ENCODE results near the gene RAP1GAP. TPM values are rescaled to one million over a fixed set of nuclear protein-coding genes. Genes with fewer than 3 reads are reported as not detected.

The RAP1GAP gene
- total RNA-seq, 2 experiments from 2014 or later: not detected

DNA sequence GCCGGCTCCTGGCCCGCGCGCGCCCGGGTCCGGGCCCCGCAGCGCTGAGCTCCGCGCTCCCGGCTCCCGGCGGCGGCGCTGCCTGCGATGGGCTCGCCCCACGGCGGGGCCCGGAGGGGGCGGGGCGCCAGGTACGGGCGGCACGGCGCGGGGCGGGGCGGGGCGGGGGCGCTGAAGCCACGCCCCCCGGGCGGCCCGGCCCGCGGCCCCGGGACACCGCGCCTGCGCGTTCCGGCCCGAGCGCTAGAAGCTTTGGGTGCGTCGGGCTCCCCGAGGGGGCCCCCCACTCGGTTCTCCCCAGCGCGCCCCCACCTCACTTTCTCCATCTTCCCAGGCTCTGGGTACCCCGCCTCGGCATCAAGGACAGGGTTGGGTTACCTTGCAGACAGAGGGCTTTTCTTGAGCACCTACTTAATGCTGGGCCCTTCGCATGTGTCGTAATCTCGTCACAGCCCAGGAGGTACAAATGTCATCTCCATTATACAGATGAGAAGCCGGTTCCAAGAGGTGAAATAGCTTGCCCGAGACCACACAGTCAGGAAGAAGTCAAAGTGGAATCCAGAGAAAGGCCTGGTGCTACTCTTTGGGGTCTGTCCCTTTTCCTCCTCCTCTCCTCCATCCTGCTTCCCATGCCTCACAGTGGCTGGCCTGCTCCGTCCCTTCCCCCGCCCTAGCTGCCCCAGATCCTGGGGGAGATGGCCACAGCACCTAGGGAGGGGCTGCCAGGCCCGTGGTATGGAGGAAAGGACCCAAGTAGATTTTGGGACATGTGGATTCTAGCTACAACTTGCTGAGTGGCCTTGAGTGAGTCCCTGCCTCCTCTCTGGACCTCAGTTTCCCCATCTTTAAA, 46.5 kb downstream of the RAP1GAP start:
- Histone ChIP-seq H3K4me2 (ENCODE audit: low read length) (no peak overlapping the region), H3K9me2 (ENCODE audit: insufficient read depth, low read length) (no peaks in the 10 kb centered on the region), H3K4me3 (ENCODE audit: low read depth, low read length, poor library complexity, severe bottlenecking) (no peak overlapping the region), H3K36me3 (ENCODE audit: insufficient read depth, low read length) (no peaks in the 10 kb centered on the region), H3K79me2 (ENCODE audit: insufficient read depth, low read depth, low read length) (no peaks in the 10 kb centered on the region), H3K27ac (ENCODE audit: low read depth, low read length, poor library complexity, severe bottlenecking) (no peak overlapping the region), H2AFZ (ENCODE audit: low read length) (no peak overlapping the region), H3K9me3 (ENCODE audit: low read length) (no peaks in the 10 kb centered on the region), H4K20me1 (ENCODE audit: insufficient read depth, low read length) (no peaks in the 10 kb centered on the region), H3K4me1 (ENCODE audit: insufficient read depth, low read length, poor library complexity, severe bottlenecking) (no peaks in the 10 kb centered on the region)
- intact Hi-C loops (cut with micrococcal nuclease; ENCODE audit: unreplicated experiment): no loop called here
- ChIA-PET CTCF (ENCODE audit: unreplicated experiment) (no interaction called here), POLR2A (no interaction called here)
- BruUV-seq (replicated peaks): no TSS peak
- DNase-seq (ENCODE audit: low spot score): no peak
- TF ChIP-seq, protein P1, sequence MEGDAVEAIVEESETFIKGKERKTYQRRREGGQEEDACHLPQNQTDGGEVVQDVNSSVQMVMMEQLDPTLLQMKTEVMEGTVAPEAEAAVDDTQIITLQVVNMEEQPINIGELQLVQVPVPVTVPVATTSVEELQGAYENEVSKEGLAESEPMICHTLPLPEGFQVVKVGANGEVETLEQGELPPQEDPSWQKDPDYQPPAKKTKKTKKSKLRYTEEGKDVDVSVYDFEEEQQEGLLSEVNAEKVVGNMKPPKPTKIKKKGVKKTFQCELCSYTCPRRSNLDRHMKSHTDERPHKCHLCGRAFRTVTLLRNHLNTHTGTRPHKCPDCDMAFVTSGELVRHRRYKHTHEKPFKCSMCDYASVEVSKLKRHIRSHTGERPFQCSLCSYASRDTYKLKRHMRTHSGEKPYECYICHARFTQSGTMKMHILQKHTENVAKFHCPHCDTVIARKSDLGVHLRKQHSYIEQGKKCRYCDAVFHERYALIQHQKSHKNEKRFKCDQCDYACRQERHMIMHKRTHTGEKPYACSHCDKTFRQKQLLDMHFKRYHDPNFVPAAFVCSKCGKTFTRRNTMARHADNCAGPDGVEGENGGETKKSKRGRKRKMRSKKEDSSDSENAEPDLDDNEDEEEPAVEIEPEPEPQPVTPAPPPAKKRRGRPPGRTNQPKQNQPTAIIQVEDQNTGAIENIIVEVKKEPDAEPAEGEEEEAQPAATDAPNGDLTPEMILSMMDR (conservative IDR thresholded peaks at IDR 0.05; ENCODE audit: low read length): no peak
- no peak for TF ChIP-seq EZH2phosphoT487 (IDR thresholded peaks at IDR 0.05; ENCODE audit: borderline replicate concordance, low read depth, low read length)

DNA sequence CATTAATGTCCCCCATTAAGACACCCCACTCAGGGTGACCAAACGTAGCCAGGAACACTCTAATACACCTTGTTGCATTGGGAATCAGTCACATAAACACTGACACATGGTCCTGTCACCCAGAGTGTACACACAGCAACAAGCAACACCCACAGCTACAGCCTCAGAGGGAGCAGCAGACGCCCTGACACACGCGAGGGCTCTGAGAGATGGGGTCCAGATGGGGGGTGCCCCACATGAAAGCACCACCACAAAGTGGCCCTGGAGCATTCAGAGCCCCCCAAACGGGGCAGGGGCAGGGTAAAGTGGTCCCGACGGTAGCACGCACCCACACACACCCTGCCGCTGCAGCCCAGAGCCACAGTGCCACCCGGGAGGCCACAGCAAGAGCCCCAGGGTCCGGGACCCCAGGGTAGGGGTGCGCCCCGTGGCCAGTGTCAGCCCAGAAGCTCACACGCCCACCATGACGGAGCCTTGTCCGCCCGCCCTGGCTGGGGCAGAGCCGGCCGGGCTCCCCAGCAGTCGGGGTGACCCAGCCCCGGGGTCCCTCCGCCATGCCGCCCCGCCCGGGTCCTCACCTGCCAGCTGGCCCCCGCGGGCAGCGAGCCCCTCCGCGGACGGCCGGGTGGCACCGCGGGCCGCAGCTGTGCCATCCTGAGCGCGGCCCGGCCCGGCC, 47.3 kb downstream of the RAP1GAP start:
- Histone ChIP-seq H3K9me3 (ENCODE audit: low read length) (no peaks in the 10 kb centered on the region), H3K36me3 (ENCODE audit: insufficient read depth, low read length) (no peaks in the 10 kb centered on the region), H3K4me3 (ENCODE audit: low read depth, low read length, poor library complexity, severe bottlenecking) (no peak overlapping the region), H2AFZ (ENCODE audit: low read length) (no peak overlapping the region), H3K27ac (ENCODE audit: low read depth, low read length, poor library complexity, severe bottlenecking) (no peak overlapping the region), H3K9me2 (ENCODE audit: insufficient read depth, low read length) (no peaks in the 10 kb centered on the region), H4K20me1 (ENCODE audit: insufficient read depth, low read length) (no peaks in the 10 kb centered on the region), H3K4me1 (ENCODE audit: insufficient read depth, low read length, poor library complexity, severe bottlenecking) (no peaks in the 10 kb centered on the region), H3K79me2 (ENCODE audit: insufficient read depth, low read depth, low read length) (no peaks in the 10 kb centered on the region), H3K4me2 (ENCODE audit: low read length) (no peak overlapping the region)
- POLR2A ChIA-PET: no interaction called here
- no peak for DNase-seq (ENCODE audit: low spot score)
- intact Hi-C loops (cut with micrococcal nuclease; ENCODE audit: unreplicated experiment): no loop called here
- no TSS peak for BruUV-seq (replicated peaks)
- no peak for TF ChIP-seq EZH2phosphoT487 (IDR thresholded peaks at IDR 0.05; ENCODE audit: borderline replicate concordance, low read depth, low read length)
- TF ChIP-seq, protein P1 (conservative IDR thresholded peaks at IDR 0.05; ENCODE audit: low read length): no peak
- CTCF ChIA-PET (ENCODE audit: unreplicated experiment): no interaction called here

DNA sequence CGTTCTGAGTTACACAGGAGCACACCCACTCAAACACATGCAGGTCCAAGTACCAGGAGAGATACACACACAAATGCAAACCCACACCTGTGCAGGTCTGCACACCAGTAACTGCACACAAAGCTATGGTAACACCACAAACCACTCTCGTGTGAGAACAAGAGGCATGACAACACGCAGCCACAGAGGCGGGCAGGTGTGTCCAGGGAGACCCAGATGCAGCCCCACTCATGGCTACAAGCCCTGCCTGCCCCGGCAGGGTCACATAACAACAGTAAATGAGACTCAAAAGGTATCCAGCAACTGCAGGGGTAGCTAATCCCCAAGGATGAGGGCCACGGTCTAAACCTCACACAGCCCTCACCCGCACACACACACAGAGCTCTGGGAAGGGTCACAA, 48.1 kb downstream of the RAP1GAP start:
- BruUV-seq (replicated peaks): no TSS peak
- no peak overlapping the region for H3K4me3 ChIP-seq (ENCODE audit: low read depth, low read length, poor library complexity, severe bottlenecking)
- ChIA-PET CTCF (ENCODE audit: unreplicated experiment) (no interaction called here), POLR2A (no interaction called here)
- H2AFZ ChIP-seq (ENCODE audit: low read length): no peak overlapping the region
- no peaks in the 10 kb centered on the region for H3K79me2 ChIP-seq (ENCODE audit: insufficient read depth, low read depth, low read length)
- DNase-seq (ENCODE audit: low spot score): no peak
- H4K20me1 ChIP-seq (ENCODE audit: insufficient read depth, low read length): no peaks in the 10 kb centered on the region
- no peaks in the 10 kb centered on the region for H3K4me1 ChIP-seq (ENCODE audit: insufficient read depth, low read length, poor library complexity, severe bottlenecking)
- H3K9me2 ChIP-seq (ENCODE audit: insufficient read depth, low read length): no peaks in the 10 kb centered on the region
- H3K36me3 ChIP-seq (ENCODE audit: insufficient read depth, low read length): no peaks in the 10 kb centered on the region
- H3K4me2 ChIP-seq (ENCODE audit: low read length): no peak overlapping the region
- H3K27ac ChIP-seq (ENCODE audit: low read depth, low read length, poor library complexity, severe bottlenecking): no peak overlapping the region
- no peaks in the 10 kb centered on the region for H3K9me3 ChIP-seq (ENCODE audit: low read length)
- intact Hi-C loops (cut with micrococcal nuclease; ENCODE audit: unreplicated experiment): no loop called here
- no peak for TF ChIP-seq EZH2phosphoT487 (IDR thresholded peaks at IDR 0.05; ENCODE audit: borderline replicate concordance, low read depth, low read length)
- TF ChIP-seq, protein P1 (conservative IDR thresholded peaks at IDR 0.05; ENCODE audit: low read length): no peak
